ENCODE measurements around the gene UTS2B.
A peak's percentile ranks its signal among the peaks of the same experiment; 100 is the strongest.

Gene UTS2B

DNA sequence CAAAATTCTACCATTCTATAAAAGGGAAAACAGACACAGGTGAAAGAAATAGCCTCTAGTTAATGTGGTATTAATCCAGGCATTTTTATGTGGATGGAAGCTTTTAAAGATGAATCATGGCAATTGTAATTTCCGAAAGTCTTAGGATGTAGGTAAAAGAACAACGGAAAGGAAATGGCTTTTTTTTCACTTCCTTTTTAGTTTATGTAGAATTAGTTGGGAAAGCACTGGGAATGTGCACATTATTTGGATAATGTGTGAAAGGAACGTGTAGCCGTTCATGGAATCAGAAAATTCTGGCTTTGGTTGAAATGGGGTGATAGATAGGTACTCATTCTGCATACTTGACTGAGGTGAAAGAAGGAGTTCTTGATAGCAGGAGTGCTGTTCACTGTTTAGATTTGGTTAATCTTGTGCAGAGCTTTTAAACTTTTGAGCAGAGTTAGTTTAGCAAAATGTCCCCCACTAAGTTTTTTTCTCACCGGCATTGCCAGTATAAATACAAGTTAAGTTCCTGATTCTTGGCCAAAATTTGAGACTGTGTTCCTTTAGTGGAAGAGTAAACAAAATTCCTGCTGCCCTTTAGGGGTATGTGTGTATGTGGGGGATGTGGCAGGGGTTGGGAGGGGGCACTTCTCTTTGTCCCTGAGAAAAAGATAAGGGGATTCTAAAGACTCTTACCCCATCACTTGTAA lies 20.2 kb upstream of the UTS2B start:
- DNase-seq, result no peak

DNA sequence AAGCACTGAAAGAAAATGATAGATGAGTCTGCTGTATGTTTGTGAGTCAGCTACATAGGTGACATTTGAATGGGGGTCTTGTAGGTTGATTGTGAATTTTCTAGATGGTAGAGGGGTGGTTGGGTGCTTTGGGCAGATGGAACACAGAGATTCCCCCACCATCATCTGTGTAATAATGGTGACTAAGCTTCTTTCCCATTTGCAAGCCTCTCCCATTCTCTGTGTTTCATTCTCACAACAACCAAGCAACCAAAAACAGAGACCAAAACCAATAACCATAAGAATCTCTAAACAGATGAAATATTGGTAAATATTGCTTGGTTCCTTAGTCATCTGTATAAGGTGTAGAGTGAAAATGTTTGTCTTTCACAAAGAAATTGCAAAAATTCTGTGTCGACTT lies 17.8 kb upstream of the UTS2B start:
- no peak for DNase-seq

DNA sequence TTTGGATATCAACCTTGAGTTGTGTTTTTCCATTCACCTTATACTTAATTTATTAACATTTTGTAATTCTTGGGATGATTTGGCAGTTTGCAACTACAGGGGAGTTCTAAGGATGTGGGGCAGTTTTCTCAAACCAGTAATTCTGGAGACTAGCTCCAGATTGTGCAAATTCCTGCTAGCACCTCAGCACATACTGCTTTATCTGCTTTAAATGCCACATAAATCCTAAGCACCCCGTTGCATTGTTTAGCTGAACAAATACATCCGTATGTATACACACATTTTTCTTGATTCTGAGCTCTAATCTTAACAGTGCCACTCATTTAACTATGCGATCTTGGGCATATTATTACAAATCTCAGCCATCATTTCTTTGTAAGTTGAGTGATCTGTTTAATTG lies 16.9 kb upstream of the UTS2B start:
- DNase-seq, result no peak

DNA sequence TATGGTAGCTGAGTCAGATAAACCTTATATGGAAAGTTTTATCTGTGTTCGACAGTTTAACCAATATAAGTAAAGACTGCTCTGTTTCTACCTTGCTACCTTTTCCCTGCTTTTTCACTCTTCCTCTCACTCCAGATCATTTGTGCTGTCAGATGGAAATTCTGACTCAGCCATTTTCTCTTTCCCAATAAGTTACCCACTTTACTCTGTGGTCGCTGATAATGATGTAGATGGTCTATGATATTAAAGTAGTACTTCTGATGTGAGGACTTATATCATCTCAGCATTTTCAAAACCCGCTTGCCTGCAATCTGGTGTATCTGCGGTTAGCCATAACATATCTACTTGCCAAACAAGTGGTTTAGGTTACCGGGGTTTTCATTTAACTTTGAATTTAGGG lies 15.0 kb upstream of the UTS2B start:
- no peak for DNase-seq

DNA sequence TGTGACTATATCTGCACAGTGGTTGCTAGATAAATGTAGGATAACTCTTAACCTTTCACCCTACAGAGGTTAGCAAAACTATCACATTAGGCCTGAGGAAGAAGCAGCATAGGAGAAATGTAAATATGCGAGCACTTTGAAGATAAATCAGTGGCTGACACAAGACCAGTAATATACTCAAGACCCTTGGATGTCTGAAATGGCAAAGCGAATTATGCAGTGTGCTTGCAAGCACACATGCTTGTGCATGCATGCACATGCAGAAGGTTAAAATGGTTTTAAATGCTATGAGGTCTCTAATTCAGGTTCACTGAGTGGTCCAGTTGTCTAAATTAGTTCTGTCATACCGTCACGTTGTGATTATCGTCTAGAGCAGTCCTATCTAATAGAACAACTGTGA lies 13.6 kb upstream of the UTS2B start:
- no peak for DNase-seq

DNA sequence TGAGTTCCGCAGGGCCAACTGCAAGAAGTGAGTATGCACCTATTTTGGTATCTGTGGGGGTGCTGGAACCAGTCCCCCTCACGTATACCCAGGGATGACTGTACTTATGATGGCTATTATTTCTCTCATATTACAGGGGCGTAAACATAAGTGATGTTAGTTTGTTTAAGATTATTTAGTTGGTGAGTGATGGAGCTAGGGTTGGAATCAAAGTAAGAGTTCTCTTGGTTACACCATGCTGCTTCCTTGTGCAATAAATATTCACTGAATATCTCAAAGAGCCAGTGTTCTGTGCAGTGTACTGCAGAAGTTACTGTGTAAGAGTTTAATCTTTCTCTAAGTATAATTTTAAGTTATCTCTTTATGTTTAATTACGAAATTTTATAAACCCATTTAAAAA lies 12.8 kb upstream of the UTS2B start:
- no peak for DNase-seq

DNA sequence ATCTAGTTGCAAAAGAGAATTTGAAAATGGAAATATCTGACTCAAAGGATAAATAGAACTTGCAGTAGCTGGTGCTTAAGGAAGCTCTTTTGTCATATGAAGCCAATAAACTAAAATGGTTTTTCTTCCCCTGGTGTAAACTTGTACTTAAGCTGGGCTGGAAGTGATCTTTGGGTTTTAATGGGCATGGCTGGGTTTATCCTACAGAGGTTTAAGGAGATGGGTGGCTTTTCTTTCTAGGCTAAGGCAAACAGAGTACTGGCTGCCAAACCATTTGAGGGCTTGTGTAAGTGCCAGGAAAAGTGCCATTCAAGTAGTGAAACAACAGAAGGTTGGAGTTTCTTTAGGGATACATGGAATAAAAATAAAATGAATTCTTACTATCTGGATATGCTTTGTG lies 12.1 kb upstream of the UTS2B start:
- DNase-seq, result no peak

DNA sequence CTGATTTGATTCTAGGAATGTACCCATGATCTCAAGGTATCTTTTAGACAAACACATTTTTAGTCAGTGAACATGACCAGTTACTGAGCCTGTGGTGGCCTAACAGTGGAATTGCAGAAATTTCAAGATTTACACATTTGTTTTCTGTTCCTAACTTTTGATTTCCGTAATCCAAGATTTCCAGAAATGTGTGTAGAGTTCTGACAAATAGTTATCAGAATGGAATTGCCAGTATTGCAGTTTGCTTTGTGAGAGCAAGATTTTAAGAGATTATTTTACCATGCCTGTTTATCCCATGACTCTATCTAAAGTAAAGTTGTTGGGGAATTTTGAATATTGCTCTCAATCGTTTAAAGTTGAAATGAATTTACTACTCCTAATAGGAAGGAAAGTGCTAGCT lies 11.7 kb upstream of the UTS2B start:
- no peak for DNase-seq

DNA sequence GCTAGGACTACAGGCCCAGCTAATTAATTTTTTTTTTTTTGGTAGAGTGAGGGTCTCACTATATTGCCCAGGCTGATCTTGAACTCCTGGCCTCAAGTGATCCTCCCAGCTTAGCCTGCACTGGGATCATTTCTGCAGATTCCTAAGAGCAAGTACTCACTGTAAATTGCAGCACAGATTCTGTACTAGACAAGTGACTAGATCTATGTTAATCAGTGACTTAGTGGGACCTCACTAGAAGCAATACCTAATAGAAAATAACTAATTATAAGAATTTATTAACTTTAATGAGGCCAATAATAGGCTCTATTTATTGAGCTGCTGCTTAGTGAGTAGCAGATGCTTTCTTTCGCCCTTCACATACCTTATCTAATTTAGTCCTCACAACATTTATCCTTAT lies 10.6 kb upstream of the UTS2B start:
- DNase-seq, result no peak

DNA sequence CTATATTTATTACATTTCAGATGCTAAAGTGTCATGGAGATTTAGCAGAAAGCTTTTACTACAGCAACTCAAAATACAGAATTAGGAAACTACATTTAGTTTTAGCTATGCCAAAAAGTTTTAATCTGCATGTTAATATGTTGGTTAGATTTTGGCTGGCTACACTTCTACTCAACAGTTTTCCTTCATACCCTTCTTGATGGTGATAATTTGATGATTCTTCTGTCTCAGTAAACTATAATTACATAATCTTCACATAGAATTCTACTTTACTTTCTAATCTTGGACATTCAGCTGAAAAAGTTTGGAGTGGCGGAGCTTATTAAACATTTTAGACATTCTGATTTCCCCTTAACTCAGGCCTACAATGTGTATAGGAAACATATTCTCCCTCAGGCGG lies 10.0 kb upstream of the UTS2B start:
- DNase-seq, result no peak

DNA sequence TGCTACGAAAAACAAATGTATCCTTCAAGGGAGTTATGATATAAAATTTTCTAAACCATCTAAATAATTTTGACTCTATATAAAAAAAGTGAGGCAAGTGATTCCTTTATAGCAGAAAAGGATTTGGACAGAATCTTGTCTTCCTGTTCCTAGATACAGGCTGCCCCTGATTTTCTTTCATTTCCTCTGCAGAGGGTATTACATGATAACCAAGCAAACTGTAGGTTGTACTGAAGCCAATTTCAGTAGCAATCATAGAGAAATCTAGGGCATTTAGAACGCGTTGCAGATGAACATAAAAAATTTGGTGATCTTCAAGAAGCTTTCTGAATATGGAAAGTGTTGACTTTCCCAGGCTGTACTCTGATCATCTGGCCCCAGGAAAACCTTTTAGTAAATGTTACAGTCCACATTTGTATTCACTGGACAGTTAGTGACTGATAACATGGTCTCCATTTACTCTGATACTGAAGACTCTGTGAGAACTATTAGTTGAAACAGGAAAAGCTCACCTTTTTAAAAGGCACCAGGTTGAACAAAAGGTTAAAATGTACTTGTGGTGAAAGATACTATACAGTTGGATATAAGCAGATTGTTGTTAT lies 9.1 kb upstream of the UTS2B start:
- no peak for DNase-seq

DNA sequence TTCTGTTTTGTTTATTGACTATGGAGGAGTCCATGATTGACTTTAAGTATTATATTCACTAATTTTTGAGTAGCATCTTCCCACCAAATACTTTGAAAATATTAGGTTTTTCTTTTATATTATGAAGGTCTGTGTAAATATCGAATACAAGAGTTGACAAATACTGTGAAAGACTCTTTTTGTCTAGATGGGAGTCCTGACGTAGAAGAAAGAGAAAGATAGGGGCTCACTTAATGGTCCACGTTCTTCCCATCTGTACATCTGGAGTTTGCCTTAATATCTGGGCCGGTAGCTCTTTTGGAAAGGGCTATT lies 7.8 kb upstream of the UTS2B start:
- no peak for DNase-seq

DNA sequence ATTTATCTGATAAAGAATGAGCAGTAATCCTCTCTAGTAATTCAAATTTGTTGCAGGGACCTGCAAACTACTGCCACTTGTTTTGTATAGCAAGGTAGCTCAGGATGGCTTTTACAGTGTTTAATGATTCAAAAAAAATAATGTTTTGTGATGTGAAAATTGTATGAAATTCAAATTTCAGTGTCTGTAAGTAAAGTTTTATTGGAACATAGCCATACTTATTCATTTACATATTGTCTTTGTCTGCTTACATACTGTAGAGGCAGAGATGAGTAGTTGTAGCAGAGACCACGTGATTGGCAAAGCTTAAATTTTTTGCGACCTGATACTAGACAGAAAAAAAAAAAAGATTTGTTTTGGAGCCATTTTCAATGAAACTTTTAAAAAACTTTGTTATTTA lies 6.5 kb upstream of the UTS2B start:
- no peak for DNase-seq

DNA sequence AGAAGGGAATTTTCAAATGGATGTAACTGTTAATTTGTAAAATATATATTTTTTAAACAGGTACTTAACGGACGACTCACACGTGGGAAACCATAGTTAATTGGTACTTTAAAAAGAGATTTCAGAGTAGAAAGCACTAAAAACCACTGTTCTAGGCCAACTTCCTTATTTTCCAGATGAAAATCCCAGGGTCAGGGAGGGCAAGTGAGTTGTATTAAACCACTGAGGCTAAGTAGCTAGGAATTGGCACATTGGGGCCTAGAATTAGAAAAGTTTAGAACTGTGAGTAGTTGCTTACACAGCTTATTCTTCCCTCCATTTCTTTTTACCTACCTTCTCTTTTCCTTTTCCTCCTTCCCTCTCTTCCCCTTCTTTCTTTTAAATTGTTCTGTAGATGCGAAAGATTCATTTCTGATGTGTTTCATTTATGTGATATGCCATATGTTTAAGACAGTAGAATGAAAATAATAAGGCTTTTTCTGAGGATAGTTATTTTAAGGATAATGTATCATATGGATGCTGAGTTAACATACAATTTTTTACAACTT lies 4.1 kb upstream of the UTS2B start:
- DNase-seq, result no peak

DNA sequence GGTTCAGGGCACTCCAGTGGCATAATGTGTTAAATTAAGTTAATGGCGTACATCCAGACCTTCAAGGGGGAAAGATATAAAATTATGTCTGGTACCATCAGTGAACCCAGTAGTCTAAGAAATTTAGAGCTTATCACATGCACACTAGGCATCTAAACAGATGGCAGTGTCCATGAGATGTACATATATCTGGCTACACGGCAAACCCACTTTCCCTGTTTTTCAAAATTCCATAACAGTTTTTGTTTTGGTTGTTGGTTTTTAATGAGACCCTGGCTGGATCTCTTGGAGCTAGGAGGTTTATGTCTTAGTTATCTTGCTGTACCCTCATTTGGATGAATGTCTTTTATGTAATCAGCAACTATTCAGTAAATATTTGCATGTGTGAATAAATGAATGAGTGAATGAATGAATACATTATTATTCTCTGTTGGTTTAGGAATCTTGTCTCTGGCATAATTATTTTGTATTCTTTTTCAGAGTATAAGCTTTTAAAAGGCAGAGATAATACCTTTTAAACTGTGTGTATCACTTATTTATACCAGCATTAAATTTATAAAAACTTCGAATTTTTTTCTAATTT lies 3.1 kb upstream of the UTS2B start:
- DNase-seq, result no peak

DNA sequence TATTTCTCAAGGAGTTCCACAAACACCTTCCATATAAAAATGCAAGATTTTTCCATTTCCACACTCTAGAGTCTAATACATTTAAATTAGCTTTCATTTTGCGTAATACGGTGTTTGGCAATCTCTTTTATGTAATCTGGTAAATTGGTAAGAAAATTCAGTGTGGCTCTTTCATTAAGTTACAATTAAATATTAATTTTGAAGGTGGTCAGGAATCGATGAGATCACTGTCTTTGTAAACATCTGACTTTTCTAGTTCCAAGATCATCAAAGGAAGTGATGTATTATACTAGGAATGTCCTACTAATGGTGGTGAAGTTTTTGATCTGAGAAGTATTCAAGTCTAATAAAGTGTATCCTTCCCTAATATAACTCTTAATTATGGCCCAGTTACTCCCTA lies 1.1 kb upstream of the UTS2B start:
- no peak for DNase-seq

DNA sequence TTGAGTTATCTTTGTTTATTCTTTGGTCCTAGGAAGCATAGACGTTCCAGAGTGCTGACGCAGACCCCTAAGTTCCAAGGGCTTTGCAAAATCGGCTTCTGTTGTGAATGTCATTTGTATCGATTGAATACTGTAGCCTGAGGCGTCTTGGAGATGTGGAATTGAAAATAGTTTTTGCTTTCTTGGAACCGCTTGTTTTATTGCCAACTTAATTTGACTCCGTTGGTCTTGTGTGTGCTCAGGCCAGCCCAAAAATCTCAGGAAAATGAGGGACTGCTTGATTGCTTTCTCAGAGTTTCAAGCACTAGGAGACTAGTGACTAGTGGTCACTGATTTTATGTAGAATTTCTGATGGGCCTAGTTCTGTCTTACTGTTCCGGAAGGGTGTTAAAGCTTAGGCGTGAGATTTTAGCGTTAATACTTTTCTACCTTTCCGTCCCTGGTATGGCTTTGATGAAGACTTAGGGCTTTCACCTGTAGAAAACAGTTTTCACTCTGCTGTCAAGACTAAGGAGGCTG lies 263 bp upstream of the UTS2B start:
- no peak for DNase-seq

DNA sequence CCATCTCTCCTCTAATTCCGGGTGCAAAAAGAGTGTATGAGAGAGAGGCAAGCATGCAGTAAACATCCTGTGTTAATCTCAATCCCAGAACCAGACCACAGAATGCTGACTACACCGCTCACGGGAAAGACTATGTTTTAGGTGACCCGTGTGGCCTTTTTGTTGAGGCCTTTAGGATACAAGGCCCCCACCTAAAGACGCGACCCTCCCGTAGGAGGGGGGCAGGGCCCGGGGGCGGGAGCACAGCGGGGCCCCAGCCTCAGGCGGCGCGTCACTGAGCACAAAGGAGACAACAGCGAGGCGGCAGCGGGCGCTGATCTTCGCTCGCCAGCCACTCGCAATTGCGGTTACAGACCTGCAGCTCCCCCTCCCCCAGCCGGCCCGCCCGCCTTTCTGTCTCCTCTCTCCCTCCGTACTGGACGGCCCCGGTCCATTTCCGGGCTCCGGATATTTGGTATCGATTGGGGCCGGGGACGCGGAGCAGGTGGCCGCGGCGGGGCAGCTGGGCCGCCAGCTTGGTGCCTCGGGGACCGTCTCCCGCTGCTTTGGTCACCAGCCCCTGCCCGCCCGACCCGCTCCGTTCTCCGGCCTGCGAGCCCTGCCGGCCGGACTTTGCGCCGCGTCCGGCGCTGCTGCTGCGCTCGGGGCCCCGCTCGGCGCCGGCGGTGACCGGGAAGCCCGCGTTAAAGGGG lies 1.2 kb downstream of the UTS2B start, which contains the start of gene CCDC50:
TSS of gene CCDC50 (plus strand) at position 433 of the 692 bp plus-strand sequence. CDS start 281 bp downstream, outside the sequence.
- peak; percentile 89 for DNase-seq

DNA sequence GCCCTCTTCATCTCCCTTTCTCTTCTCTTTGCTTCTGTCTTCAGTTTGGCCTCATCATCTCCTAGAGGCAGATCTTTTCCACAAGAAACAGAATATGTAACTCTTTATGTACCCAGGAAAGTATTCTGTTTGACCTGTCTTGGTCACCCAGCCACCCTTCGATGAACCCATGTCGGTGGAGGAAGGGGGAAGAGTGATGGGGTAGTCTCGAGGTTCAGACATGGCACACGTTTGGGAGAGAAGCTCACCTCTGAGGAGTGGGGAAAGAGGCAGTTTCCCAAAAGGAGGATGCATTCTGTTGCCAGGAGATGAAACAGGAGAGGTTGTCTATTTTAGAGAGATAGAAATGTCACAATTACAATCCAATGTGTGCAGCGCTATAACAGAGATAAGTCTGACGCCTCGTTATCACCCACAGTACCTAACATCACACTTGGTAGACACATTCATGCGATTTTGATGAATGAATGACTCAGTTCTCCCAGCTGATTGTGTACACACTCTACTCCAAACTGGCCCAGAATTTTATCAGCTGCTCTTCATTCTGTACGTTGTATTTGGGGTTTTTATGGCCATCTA lies 1.9 kb downstream of the UTS2B start:
- no peak for DNase-seq

DNA sequence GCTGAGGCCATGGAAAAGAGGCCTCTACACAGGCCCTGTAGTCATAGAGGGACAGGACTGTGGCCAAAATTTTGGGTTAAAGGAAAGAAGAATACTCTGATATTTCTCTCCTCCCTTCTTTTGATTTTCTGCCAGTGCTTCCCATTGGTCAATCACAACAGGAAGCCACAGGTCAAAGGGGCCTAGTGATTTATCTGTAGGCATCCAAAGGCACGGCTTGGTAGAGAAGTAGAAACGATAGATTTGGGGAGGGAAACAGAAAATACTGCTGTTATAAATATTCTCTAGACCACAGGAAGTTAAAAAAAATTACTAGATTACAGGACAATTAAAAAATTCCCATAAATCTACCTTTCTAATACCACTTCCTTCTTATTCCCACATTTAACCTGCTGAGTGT lies 2.8 kb downstream of the UTS2B start:
- no peak for DNase-seq

DNA sequence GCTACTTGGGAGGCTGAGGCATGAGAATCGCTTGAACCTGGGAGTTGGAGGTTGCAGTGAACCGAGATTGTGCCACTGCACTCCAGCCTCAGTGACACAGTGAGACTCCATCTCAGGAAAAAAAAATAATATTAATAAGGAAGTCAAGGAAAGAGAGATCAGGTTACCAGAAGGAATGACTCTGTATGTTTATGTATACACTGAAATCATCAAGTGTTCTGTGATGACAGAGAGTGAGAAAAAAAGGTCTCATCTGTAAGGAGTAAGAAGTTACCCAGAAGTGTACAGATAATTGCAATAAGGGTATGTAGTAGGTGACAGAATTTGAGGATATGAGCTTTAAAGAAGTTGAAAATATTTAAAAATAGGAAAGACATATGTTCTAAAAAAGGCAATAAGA lies 5.4 kb downstream of the UTS2B start:
- no peak for DNase-seq

DNA sequence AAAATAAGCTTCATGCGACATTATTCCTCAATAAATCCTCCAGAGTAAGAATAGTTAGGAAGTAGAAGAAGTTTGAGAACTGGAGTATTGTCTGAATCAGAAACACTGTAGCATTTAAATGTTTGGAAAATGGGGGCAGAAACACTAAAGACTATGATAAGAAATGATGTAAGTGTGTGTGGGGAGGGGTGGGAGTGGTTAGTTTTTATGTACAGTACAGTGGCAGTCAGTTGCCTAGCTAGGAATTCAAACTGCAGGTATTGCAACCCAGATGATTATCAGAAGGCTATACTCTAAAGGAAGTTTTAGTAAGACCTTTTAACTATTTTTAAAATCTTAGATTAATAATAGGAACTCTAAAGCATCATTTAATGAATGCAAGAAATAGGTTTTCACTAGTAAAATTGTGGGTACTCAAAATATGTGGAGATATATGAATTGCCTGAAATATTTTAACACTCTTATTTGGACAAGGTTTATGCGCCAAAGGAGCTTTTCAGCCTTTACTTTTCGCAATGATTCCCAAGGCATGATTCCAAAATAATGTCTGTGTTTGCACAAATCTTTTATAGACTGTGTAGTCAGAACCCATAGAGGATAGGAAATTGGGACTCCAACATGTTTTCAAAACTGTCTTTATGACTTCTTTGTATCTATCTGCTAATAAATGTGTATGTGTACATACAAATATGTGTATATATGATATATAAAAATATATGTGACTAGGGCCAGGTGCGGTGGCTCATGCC lies 9.1 kb downstream of the UTS2B start:
- no peak for DNase-seq

DNA sequence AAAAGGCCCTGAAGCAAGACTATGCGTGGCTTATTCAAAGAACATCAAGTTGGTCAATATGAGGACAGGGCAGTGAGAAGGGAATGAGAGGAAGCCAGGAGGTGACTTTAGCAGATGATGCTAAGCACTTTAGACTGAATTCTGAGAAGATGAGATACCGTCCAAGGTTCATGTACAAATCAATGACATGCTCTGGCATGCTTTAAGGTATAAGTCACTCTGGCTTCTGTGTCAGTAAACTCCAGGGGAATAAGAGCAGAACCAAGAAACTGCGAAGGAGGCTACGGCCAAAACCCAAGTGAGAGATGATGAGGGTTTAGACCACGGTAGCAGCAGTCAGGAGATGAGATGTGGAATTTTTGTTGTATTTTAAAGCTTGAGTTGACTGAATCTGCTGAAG lies 10.0 kb downstream of the UTS2B start:
- DNase-seq, result no peak

Data from left hindlimb (tissue), 1 donor.